Spinal cord (tissue), 10 donors: ENCODE measurements around the gene MNT. TPM values are rescaled to one million over a fixed set of nuclear protein-coding genes. Genes with fewer than 3 reads are reported as not detected.

ENCODE experiments used
- DNase-seq, 6 donors: peaks; one replicate each; pipeline versions ENCODE4 v3.0.0 to v3.0.0-alpha.2; 2013 to 2015; ENCODE audit warnings: low spot score in 6 of 6, low read depth in 4 of 6
- H3K27ac ChIP-seq: one replicate; pipeline ENCODE4 v1.5.1; 2013; ENCODE audit warnings: low read depth, low read length, control low read depth
- H3K27me3 ChIP-seq: one replicate; pipeline ENCODE4 v1.6.1; 2013; ENCODE audit warnings: low read length; ENCODE audit not compliant: control insufficient read depth, insufficient read depth
- H3K36me3 ChIP-seq: one replicate; pipeline ENCODE4 v1.6.1; 2013; ENCODE audit warnings: low read length; ENCODE audit not compliant: control insufficient read depth, insufficient read depth
- H3K4me1 ChIP-seq: one replicate; pipeline ENCODE4 v1.6.1; 2013; ENCODE audit warnings: low read length; ENCODE audit not compliant: control insufficient read depth, insufficient read depth
- H3K4me3 ChIP-seq: one replicate; pipeline ENCODE4 v1.5.1; 2013; ENCODE audit warnings: low read depth, low read length, control low read depth
- H3K9me3 ChIP-seq: one replicate; pipeline ENCODE4 v1.6.1; 2013; ENCODE audit warnings: low read length; ENCODE audit not compliant: control insufficient read depth, insufficient read depth
- WGBS: methylation state at CpG from one replicate; pipeline ENCODE4 v1.1.5; 2013; ENCODE audit warnings: missing lambda C conversion rate; ENCODE audit not compliant: insufficient coverage; 5-methylcytosine and 5-hydroxymethylcytosine counted together
- polyA plus RNA-seq, 2 donors: library from polyadenylated mRNA; unstranded; fragments of 120-200 nt; gene quantifications; one replicate each; pipeline ENCODE4 v1.2.1, GENCODE V29; 2013; ENCODE audit not compliant: insufficient read length in 2 of 2
- small RNA-seq: library from RNA; depleted of rRNA; stranded (forward); fragments of <200 nt; gene quantifications from one replicate; pipeline ENCODE3, GENCODE V24; 2014; ENCODE audit warnings: low replicate concordance
- total RNA-seq, 2 donors: library from RNA; depleted of rRNA in 1 of 2; stranded (reverse); fragments of 120-200 nt in 1 of 2; fragments of >200 nt in 1 of 2; gene quantifications; one replicate each; pipeline versions ENCODE4 v1.2.3 to v1.2.4, GENCODE V29; 2013 to 2014
- donor health status: healthy.

Gene MNT
- total and polyA plus RNA-seq, 4 donors, result 6.2 to 34.0 (median 20.0) TPM

DNA sequence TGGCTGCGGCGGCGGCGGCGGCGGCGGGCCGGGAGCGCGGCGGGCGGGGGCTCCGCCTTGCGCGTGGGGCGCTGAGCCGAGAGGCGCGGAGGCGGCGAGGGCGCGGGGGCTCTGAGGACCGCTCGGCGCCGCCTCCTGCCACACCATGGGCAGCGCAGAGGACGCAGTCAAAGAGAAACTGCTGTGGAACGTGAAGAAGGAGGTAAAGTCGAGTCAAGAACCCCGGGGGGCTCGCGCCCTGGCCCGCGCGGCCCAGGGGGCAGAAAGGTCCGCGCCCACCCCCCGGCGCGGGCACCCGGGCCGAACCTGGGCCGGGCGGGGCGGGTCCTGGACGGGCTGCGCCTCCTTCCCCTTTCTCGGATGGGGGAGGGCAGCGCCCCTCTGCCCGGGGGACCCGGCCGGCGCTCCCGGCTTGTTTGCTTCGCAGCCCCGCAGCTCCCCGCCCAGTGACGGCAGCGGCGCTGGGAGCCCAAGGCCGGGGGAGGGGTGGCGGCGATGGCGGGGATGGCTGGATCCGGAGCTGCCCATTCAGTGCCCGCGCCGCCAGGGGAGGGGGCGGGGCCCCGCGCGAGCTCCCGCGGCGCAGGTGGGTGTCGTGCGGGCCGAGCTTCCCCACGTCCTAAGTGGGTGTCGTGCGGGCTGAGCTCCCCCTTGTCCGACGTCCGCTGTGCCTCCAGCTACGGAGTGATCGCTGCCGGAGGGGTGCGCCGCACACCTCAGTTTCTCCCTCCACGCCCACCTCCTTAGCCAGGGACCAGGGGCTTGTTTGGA lies 63.1 kb downstream of the MNT start:
- under 1% methylated on average over 89 of the region's 92 CpGs for WGBS
- peaks cover 30% of the 10 kb centered on the region for H3K36me3 ChIP-seq
- peak in 2 of 6 donors; percentile 79 to 80 for DNase-seq

DNA sequence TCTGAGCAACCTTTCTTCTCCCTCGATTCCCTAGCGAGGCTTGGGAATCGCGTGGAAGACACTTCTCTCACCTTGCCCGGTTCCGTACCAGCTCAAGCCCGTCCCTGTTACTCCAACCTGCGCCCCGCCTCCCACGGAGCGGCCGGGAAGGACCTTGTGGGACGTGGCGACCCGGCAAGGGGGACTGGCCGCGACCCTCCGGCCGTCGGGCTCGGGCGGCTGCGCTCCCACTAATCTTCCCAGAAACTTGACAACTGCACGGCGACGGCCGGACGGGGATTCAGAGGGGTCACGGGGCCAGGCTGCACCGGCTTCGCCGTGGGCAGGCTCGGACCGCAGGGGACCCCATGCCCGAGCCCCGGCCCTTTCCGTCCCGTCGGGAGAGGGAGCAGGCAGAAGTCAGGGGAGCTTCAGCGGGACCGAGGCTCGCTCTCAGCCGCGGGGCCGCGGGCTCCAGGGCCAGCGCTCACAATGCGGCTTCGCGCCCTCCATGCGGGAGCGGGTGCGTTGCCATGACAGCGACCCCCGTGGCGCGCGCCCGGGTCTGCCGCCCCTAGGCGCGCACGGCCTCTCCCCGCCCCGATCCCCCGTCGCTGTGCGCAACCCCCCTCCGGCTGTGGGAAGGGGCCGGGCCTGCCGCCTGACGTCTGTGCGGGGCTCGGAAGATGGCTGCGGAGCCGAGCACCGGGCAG lies 63.9 kb downstream of the MNT start, which contains the start of gene SGSM2:
Gene SGSM2 (plus strand): TSS at position 650 of the 692 bp plus-strand sequence. CDS start 188 bp downstream, outside the sequence.
- Histone ChIP-seq H3K27me3 (no peaks in the 10 kb centered on the region), H3K27ac (peak within 1 kb of the TSS; percentile 93), H3K9me3 (no peaks in the 10 kb centered on the region), H3K36me3 (peaks cover 30% of the 10 kb centered on the region), H3K4me1 (peaks cover 27% of the 10 kb centered on the region), H3K4me3 (peak within 1 kb of the TSS; percentile 78)
- peak in 3 of 6 donors; percentile 67 to 92 (median 92) for DNase-seq
- WGBS, result under 1% methylated on average over 77 of the region's 77 CpGs

More for the DNA sequence above, 63.1 kb downstream of the MNT start:
- Histone ChIP-seq H3K27me3 (no peaks in the 10 kb centered on the region), H3K27ac (peak overlapping the region; percentile 63), H3K9me3 (no peaks in the 10 kb centered on the region), H3K4me3 (peak overlapping the region; percentile 78), H3K4me1 (peaks cover 27% of the 10 kb centered on the region)

DNA sequence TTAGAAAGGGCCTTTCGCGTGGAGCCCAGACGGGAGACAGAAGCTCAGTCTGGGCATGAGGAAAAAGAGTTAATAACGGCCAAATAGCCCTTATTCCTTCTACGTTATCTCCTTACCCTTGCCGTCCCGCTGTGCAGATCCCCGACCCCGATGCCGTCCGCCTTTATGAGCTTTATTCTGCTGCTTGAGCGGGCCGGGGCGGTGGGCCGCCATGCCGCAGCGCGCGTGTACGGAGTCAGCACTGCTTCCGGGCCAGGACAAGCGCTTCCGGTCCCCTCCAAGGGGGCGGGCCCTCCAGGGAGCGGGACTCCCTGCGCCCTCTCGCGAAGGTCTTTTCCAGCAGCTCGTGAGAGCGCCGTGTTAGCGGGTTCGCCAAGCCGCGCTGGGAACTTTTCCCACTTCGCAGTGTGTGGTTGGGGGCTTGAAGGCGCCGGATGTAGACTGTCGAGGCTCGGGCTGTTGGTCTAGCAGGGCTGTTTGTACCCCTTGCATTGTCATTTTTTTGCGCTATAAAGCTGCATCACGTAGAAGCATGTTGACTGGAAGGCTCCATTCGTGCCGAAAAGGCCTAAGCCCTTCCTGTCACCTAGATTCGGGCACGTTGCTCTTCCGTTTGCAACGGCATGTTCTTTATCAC lies 64.5 kb downstream of the MNT start, which contains the start of gene TSR1:
Gene TSR1 (minus strand): TSS at position 243 of the 637 bp plus-strand sequence. CDS start 30 bp downstream, at position 213.
- under 1% methylated on average over 48 of the region's 48 CpGs for WGBS
- H3K4me1 ChIP-seq, result peaks cover 27% of the 10 kb centered on the region
- peak within 1 kb of the TSS; percentile 93 for H3K27ac ChIP-seq
- DNase-seq, result peak; percentile 82 to 97 (median 88)
- H3K27me3 ChIP-seq, result no peaks in the 10 kb centered on the region
- H3K4me3 ChIP-seq, result peak within 1 kb of the TSS; percentile 78
- peaks cover 33% of the 10 kb centered on the region for H3K36me3 ChIP-seq
- H3K9me3 ChIP-seq, result no peaks in the 10 kb centered on the region

GRCh38 chr17:2335726-2336214 lies 65.1 kb downstream of the MNT start:
- peaks cover 27% of the 10 kb centered on the region for H3K4me1 ChIP-seq
- DNase-seq, result peak in 1 of 6 donors; percentile 5
- H3K36me3 ChIP-seq, result peaks cover 30% of the 10 kb centered on the region
- no peaks in the 10 kb centered on the region for H3K9me3 ChIP-seq
- peak overlapping the region; percentile 78 for H3K4me3 ChIP-seq
- no peaks in the 10 kb centered on the region for H3K27me3 ChIP-seq
- 4% methylated on average over 16 of the region's 17 CpGs for WGBS
- H3K27ac ChIP-seq, result peak overlapping the region; percentile 29

Small RNA genes lying within 50 kb of the gene (small RNA-seq; reads per million reads assigned to genes)
- gene AC006435.3, result not detected
- gene AC006435.4, result not detected

Other genes with a start within 250 kb of the MNT start
- gene SMG6, start 97.3 kb downstream of the MNT start, total RNA-seq, result 10 to 100 TPM; 26.4 to 46.3 TPM
- gene SMG6, start 97.3 kb downstream of the MNT start, polyA plus RNA-seq, result 10 to 100 TPM; 35.4 to 39.2 TPM
- gene SRR, start 97.1 kb downstream of the MNT start, total RNA-seq, result 10 to 100 TPM; 21.4 to 43.6 TPM
- gene SRR, start 97.1 kb downstream of the MNT start, polyA plus RNA-seq, result 10 to 100 TPM; 37.7 to 42.3 TPM
- 10 to 100 TPM; 27.5 to 29.1 TPM for gene TSR1, start 64.6 kb downstream of the MNT start, total RNA-seq
- 10 to 100 TPM; 30.6 to 41.0 TPM for gene TSR1, start 64.6 kb downstream of the MNT start, polyA plus RNA-seq
- gene SGSM2, start 63.6 kb downstream of the MNT start, total RNA-seq, result 10 to 100 TPM; 46.7 to 90.1 TPM
- gene SGSM2, start 63.6 kb downstream of the MNT start, polyA plus RNA-seq, result 100 to 1,000 TPM; 150 to 181 TPM
- 10 to 100 TPM; 20.6 to 23.9 TPM for gene METTL16, start 110.8 kb upstream of the MNT start, total RNA-seq
- gene METTL16, start 110.8 kb upstream of the MNT start, polyA plus RNA-seq, result 10 to 100 TPM; 25.6 to 28.2 TPM
- 100 to 1,000 TPM; 121 to 334 TPM for gene PAFAH1B1, start 192.6 kb upstream of the MNT start, total RNA-seq
- gene PAFAH1B1, start 192.6 kb upstream of the MNT start, polyA plus RNA-seq, result 100 to 1,000 TPM; 216 to 245 TPM